HepG2 (cell line): ENCODE results near the gene DLL3. TPM values are rescaled to one million over a fixed set of nuclear protein-coding genes. Genes with fewer than 3 reads are reported as not detected.

Experiments
- DZIP1 ChIP-seq: sonication (generic); formaldehyde crosslinking; IDR thresholded peaks from 2 replicates; pipeline ENCODE4 v1.5.0; 2020; ENCODE audit warnings: mild to moderate bottlenecking, missing genetic modification reagents
- FOXK1 ChIP-seq: sonication (generic); formaldehyde crosslinking; IDR thresholded peaks from 2 replicates; pipeline ENCODE4 v1.4.0; 2020; ENCODE audit warnings: low read depth, missing genetic modification reagents, borderline replicate concordance
- GATAD2A ChIP-seq: IDR thresholded peaks from 2 replicates; pipeline ENCODE4 v1.6.1; 2016
- HNRNPLL ChIP-seq: fragments of 200-400 bp; formaldehyde crosslinking; IDR thresholded peaks from 2 replicates; pipeline ENCODE4 v1.6.1; 2017; ENCODE audit warnings: mild to moderate bottlenecking, low read depth, low read length; ENCODE audit not compliant: poor library complexity, severe bottlenecking
- IRX3 ChIP-seq: sonication (generic); formaldehyde crosslinking; IDR thresholded peaks from 2 replicates; pipeline ENCODE4 v1.8.1; 2023; ENCODE audit warnings: mild to moderate bottlenecking, low read depth, missing genetic modification reagents, borderline replicate concordance
- KDM5A ChIP-seq: fragments of 200-600 bp; sonication (generic); IDR thresholded peaks from 2 replicates; pipeline ENCODE4 v1.7.0; 2018; ENCODE audit warnings: antibody characterized with exemption, mild to moderate bottlenecking, low read length, borderline replicate concordance
- PAX8 ChIP-seq: sonication (generic); formaldehyde crosslinking; IDR thresholded peaks from 2 replicates; pipeline ENCODE4 v1.8.0; 2022; ENCODE audit warnings: mild to moderate bottlenecking, missing genetic modification reagents, borderline replicate concordance
- POLR2AphosphoS5 ChIP-seq: IDR thresholded peaks from 2 replicates; pipeline ENCODE4 v1.6.1; 2012; ENCODE audit warnings: low read depth, low read length
- RCOR2 ChIP-seq: IDR thresholded peaks from 2 replicates; pipeline ENCODE4 v1.6.1; 2016; ENCODE audit warnings: missing biosample characterization, missing genetic modification reagents
- RFXANK ChIP-seq: IDR thresholded peaks from 2 replicates; pipeline ENCODE4 v1.6.1; 2016
- SNAPC5 ChIP-seq: sonication (generic); formaldehyde crosslinking; IDR thresholded peaks from 2 replicates; pipeline ENCODE4 v1.8.1; 2023; ENCODE audit warnings: mild to moderate bottlenecking, missing genetic modification reagents, borderline replicate concordance
- TAF1 ChIP-seq: sonication (generic); formaldehyde crosslinking; IDR thresholded peaks from 2 replicates; pipeline ENCODE4 v1.4.0; 2020; ENCODE audit warnings: missing genetic modification reagents
- ZBTB20 ChIP-seq: sonication (generic); formaldehyde crosslinking; IDR thresholded peaks from 2 replicates; pipeline ENCODE4 v1.8.1; 2023; ENCODE audit warnings: missing genetic modification reagents, low read depth, mild to moderate bottlenecking, borderline replicate concordance
- ZNF431 ChIP-seq: sonication (generic); formaldehyde crosslinking; IDR thresholded peaks from 2 replicates; pipeline ENCODE4 v1.9.0; 2022; ENCODE audit warnings: missing genetic modification reagents, low read depth, mild to moderate bottlenecking, borderline replicate concordance
- ZNF562 ChIP-seq: sonication (generic); formaldehyde crosslinking; IDR thresholded peaks from 2 replicates; pipeline ENCODE4 v1.8.0; 2022; ENCODE audit warnings: missing genetic modification reagents, borderline replicate concordance
- ZNF616 ChIP-seq: sonication (generic); formaldehyde crosslinking; IDR thresholded peaks from 2 replicates; pipeline ENCODE4 v1.5.0; 2020; ENCODE audit warnings: low read depth, mild to moderate bottlenecking, missing genetic modification reagents
- polyA plus RNA-seq, 8 experiments: library from polyadenylated mRNA; depleted of rRNA in 3 of 8; stranded (reverse) in 7 of 8; unstranded in 1 of 8; fragments of >200 nt; fragmentation: Illumina TruSeq in 4 of 8; extraction: Trizol in 4 of 8; gene quantifications; 2 replicates each; pipeline versions ENCODE4 v1.2.1 to v1.2.3, GENCODE V29; 2011 to 2016; ENCODE audit warnings: low read depth in 4 of 8, missing spikeins in 1 of 8, mixed read lengths in 1 of 8; ENCODE audit not compliant: insufficient read depth in 1 of 8
- total RNA-seq, 5 experiments: library from RNA; depleted of rRNA; stranded (reverse); fragments of >200 nt; fragmentation: Illumina TruSeq; extraction: Trizol; gene quantifications; 2 replicates each; pipeline ENCODE4 v1.2.3, GENCODE V29; 2016; ENCODE audit warnings: low read depth in 1 of 5
- TF ChIP-seq, protein P1 (sequence below): sonication (generic); formaldehyde crosslinking; IDR thresholded peaks from 2 replicates; pipeline ENCODE4; 2020; ENCODE audit warnings: missing genetic modification reagents, mild to moderate bottlenecking, borderline replicate concordance
- TF ChIP-seq, protein P2 (sequence below): sonication (generic); formaldehyde crosslinking; IDR thresholded peaks from 2 replicates; pipeline ENCODE4 v1.8.0; 2022; ENCODE audit warnings: mild to moderate bottlenecking, missing genetic modification reagents; ENCODE audit not compliant: insufficient replicate concordance

The DLL3 gene
- total and polyA plus RNA-seq, 2 of the 13 experiments (the other 11 are each of a cell fraction or from before 2014, with no cell fraction given), result 0.35 to 0.55 TPM

- TF ChIP-seq PAX8 (0 out of 2 replicates have a peak, but pooled peaks have one; percentile 53), ZBTB20 (CRISPR knock-in tag) (0 out of 2 replicates have a peak, but pooled peaks have one; percentile 37), FOXK1 (CRISPR knock-in tag) (peak; percentile 75; the same call in 1 of the 2 replicates), RCOR2 (CRISPR knock-in tag) (peak; percentile 54; the same call in 1 of the 2 replicates), HNRNPLL (peak; percentile 47), RFXANK (CRISPR knock-in tag) (0 out of 2 replicates have a peak, but pooled peaks have one; percentile 31), ZNF562 (no peak), KDM5A (peak; percentile 94), DZIP1 (CRISPR knock-in tag) (0 out of 2 replicates have a peak, but pooled peaks have one; percentile 49), TAF1 (CRISPR knock-in tag) (peak; percentile 98), GATAD2A (CRISPR knock-in tag) (peak; percentile 71), POLR2AphosphoS5 (peak; percentile 72), IRX3 (0 out of 2 replicates have a peak, but pooled peaks have one; percentile 30), SNAPC5 (CRISPR knock-in tag) (no peak), ZNF431 (CRISPR knock-in tag) (peak; percentile 72; the same call in 1 of the 2 replicates), ZNF616 (CRISPR knock-in tag) (peak; percentile 66; the same call in 1 of the 2 replicates)
- TF ChIP-seq, protein P1, sequence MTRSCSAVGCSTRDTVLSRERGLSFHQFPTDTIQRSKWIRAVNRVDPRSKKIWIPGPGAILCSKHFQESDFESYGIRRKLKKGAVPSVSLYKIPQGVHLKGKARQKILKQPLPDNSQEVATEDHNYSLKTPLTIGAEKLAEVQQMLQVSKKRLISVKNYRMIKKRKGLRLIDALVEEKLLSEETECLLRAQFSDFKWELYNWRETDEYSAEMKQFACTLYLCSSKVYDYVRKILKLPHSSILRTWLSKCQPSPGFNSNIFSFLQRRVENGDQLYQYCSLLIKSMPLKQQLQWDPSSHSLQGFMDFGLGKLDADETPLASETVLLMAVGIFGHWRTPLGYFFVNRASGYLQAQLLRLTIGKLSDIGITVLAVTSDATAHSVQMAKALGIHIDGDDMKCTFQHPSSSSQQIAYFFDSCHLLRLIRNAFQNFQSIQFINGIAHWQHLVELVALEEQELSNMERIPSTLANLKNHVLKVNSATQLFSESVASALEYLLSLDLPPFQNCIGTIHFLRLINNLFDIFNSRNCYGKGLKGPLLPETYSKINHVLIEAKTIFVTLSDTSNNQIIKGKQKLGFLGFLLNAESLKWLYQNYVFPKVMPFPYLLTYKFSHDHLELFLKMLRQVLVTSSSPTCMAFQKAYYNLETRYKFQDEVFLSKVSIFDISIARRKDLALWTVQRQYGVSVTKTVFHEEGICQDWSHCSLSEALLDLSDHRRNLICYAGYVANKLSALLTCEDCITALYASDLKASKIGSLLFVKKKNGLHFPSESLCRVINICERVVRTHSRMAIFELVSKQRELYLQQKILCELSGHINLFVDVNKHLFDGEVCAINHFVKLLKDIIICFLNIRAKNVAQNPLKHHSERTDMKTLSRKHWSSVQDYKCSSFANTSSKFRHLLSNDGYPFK (CRISPR knock-in tag), result peak; percentile 83
- TF ChIP-seq, protein P2, sequence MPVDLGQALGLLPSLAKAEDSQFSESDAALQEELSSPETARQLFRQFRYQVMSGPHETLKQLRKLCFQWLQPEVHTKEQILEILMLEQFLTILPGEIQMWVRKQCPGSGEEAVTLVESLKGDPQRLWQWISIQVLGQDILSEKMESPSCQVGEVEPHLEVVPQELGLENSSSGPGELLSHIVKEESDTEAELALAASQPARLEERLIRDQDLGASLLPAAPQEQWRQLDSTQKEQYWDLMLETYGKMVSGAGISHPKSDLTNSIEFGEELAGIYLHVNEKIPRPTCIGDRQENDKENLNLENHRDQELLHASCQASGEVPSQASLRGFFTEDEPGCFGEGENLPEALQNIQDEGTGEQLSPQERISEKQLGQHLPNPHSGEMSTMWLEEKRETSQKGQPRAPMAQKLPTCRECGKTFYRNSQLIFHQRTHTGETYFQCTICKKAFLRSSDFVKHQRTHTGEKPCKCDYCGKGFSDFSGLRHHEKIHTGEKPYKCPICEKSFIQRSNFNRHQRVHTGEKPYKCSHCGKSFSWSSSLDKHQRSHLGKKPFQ (CRISPR knock-in tag), result peak; percentile 82
These were observed 18.2 kb upstream of the DLL3 start, which contains the start of gene TIMM50 (continued) for GRCh38 chr19:39480337-39481228.
